AG10803 (cell line): Measurements from ENCODE around the gene SELENOO.

Experiments
- DNase-seq: peaks from one replicate; pipeline ENCODE4 v3.0.0; 2010; ENCODE audit warnings: low read depth
- H3K4me3 ChIP-seq: 2 replicates; pipeline ENCODE4 v1.5.1; 2011; ENCODE audit warnings: mild to moderate bottlenecking, low read length, control low read depth
- CTCF ChIP-seq: conservative IDR thresholded peaks from 2 replicates; pipeline ENCODE4 v1.5.1; 2011; ENCODE audit warnings: mild to moderate bottlenecking, low read length, control low read depth, inconsistent platforms

The SELENOO gene

GRCh38 chr22:50249341-50250248 is 48.8 kb downstream of the SELENOO start:
- no peak for TF ChIP-seq CTCF
- no peak for DNase-seq
- peak overlapping the region; percentile 80 for H3K4me3 ChIP-seq

- TF ChIP-seq CTCF, result no peak
Observed at GRCh38 chr22:50250249-50250554, 49.4 kb downstream of the SELENOO start.

GRCh38 chr22:50250555-50251476 is 50.0 kb downstream of the SELENOO start, which contains the start of gene HDAC10:
TSS of gene HDAC10 (minus strand) at chr22:50251265. CDS start at chr22:50251032, 233 bp downstream.
- no peak for TF ChIP-seq CTCF
- peak; percentile 75 for DNase-seq
- peak within 1 kb of the TSS; percentile 80 for H3K4me3 ChIP-seq

More at GRCh38 chr22:50250249-50250554, 49.4 kb downstream of the SELENOO start:
- peak overlapping the region; percentile 80 for H3K4me3 ChIP-seq
- no peak for DNase-seq

- no peak for TF ChIP-seq CTCF
- H3K4me3 ChIP-seq, result no peak overlapping the region; the same call in none of the 2 replicates
- no peak for DNase-seq
Observed at GRCh38 chr22:50251477-50252081, 50.8 kb downstream of the SELENOO start.

GRCh38 chr22:50252082-50253045 is 51.6 kb downstream of the SELENOO start:
- DNase-seq, result peak; percentile 62
- peak; percentile 69 for TF ChIP-seq CTCF
- no peak overlapping the region for H3K4me3 ChIP-seq
